NCI-H1694 (cell line): ENCODE measurements around the gene CHRNG.
"Not testable (repeated sequence)": the region's sequence is repeated elsewhere in the genome, so short reads cannot be mapped to it uniquely, and the experiment has no call there.

ENCODE experiments used
- DNase-seq: peaks from one replicate; lab custom pipeline; 2025; lab: John Stamatoyannopoulos, UW

Gene CHRNG

GRCh38 chr2:232545511-232546375, 6.3 kb downstream of the CHRNG start:
- no peak for DNase-seq

DNA sequence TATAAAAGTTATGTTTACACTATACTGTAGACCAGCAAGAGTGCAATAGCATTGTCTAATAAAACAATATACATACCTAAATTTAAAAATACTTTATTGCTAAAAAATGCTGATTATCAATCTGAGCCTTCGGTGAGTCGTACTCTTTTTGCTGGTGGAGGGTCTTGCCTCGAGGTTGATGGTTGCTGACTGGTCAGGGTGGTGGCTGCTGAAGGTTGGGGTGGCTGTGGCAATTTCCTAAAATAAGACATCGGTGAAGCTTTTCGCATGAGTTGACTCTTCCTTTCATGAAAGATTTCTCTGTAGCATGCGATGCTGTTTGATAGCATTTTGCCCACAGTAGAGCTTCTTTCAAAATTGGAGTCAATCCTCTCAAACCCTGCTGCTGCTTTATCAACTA, 8.5 kb downstream of the CHRNG start:
- DNase-seq: no peak

DNA sequence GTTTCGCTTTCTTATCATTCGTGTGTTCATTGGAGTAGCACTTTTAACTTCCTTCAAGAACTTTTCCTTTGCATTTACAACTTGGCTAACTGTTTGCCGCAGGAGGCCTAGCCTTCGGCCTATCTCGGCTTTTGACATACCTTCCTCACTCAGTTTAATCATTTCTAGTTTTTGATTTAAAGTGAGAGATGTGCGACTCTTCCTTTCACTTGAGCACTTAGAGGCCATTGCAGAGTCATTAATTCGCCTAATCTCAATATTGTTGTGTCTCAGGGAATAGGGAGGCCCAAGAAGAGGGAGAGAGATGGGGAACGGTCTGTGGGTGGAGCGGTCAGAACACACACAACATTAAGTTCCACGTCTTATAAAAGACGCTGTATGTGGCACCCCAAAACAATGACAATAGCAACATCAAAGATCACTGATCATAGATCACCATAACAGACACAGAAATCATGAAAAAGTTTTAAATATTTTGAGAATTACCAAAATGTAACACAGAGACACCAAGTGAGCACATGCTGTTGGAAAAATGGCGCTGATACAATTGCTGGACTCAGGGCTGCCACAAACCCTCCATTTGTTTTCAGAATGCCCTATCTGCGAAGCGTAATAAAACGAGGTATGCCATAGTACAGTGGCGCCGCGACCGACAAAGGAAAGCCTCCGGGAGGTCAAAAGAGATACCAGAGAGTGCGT, 10.3 kb downstream of the CHRNG start:
- no peak for DNase-seq

DNA sequence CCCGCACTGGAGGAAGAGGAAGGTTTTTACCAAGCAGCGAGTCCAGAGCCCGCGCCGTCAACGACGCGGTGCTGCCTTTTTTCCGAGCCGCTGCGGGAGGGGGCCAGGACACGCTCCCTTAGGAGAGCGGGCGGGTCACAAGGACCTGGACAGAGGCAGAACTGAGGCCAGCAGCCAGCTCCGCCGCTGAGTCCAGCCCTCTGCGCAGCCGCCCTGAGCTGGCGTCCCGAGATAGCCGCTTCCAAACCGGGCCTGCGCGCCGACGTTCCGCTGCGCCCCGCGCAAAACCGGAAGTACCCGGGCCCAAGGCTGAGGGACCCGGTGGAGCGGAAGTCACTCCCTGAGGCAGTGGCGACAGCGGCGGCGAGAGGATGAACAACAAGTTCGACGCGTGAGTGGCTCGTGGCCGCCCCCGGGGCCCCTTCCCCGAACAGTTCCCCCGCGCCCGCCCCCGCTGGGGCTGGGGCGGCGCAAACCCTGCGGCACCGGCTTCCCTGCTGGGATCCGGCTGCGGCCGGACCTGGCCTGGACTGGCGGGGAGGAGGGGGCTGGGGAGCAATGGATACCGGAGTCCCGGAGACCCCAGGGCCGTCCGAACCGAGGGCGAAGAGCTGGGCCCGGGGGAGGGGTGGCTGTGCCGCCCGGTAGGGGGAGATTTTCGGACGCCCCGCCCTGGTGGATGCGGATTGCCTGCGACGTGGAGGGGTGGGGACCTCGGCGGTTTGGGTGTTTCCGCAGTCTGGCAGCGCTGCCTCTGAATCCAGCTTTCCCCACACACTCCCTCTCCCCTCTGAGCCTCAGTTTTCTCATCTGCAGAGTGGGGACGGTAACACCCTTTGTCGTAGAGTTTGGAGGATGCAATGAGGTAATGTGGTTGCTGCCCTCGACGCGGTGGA, 11.1 kb downstream of the CHRNG start, which contains the start of the genes EIF4E2 and TIGD1:
EIF4E2 (plus strand) TSS at position 336 of the 896 bp plus-strand sequence; CDS start at position 372, 36 bp downstream.
TIGD1 (minus strand) TSS at position 204 of the 896 bp plus-strand sequence. CDS start 675 bp downstream, outside the sequence.
- peak; percentile 79 for DNase-seq

- no peak for DNase-seq
Measured at GRCh38 chr2:232551250-232551638, 11.8 kb downstream of the CHRNG start.

DNA sequence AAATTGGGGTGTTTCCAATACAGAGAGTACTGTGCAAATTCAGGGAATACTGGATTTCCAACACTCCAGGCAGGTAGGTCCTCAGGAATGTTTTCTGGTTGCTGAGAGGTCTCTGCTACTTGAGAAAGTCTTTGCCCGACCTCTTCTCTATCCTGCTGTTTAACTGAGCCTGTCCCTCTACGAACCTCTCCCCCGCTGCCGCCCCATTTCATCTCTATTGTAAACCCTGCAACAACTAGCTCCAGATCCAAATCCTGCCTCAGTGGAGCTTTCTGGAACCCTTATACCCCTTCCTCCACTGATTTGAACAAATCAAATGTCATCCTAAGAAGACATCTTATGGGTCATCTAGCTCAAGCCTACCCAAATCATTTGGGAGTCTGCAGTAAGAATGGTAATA, 12.3 kb downstream of the CHRNG start:
- no peak for DNase-seq

- no peak for DNase-seq
Measured at GRCh38 chr2:232556426-232556825, 16.9 kb downstream of the CHRNG start.

GRCh38 chr2:232562515-232563151, 23.1 kb downstream of the CHRNG start:
- DNase-seq: no peak

- no peak for DNase-seq
Measured at GRCh38 chr2:232563580-232563979, 24.1 kb downstream of the CHRNG start.

DNA sequence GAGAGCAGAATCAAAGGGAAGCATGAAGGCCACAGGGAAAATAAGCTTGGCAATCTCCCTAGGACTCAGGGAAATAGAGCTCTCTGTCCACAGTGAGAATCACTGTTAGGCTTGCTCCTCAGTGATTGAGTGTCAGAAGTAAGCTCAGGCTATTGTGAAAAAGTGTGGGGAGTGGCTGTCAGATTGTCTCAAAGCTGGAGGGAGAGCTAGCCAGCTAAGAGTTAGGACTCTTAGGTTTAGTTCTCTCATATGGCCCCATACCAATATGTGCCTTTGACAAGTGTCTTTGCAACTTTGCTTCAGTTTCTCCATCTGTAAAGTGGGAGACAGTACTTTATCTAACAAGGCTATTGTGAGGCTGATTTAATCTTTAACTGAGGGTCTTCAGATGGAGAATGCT, 28.2 kb downstream of the CHRNG start:
- no peak for DNase-seq

GRCh38 chr2:232568161-232568560, 28.7 kb downstream of the CHRNG start:
- DNase-seq: no peak

DNA sequence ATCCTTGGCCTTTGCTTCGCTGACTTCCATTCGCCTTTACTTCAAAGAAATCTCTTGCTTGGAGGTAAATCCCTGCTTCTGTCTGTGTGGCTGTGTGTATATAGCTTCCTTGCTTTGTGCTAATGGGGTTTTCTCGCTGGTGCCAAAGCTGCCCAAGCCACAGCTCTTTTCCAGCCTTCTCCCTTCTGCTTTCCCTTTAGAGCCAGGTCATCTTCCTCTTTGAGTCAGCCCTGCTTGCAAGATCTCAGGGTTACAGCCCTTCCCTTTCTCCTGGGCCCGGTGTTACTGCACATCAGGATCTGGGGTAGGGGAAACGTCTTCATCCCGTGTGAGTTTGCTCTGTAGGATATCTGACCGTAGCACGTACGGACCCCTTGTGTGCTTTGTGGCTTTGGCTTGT, 30.0 kb downstream of the CHRNG start:
- DNase-seq: no peak

- DNase-seq: not testable (repeated sequence)
Measured at GRCh38 chr2:232570481-232570880, 31.0 kb downstream of the CHRNG start.

GRCh38 chr2:232571026-232571474, 31.6 kb downstream of the CHRNG start:
- DNase-seq: no peak

- DNase-seq: no peak
Measured at GRCh38 chr2:232573042-232573441, 33.5 kb downstream of the CHRNG start.

DNA sequence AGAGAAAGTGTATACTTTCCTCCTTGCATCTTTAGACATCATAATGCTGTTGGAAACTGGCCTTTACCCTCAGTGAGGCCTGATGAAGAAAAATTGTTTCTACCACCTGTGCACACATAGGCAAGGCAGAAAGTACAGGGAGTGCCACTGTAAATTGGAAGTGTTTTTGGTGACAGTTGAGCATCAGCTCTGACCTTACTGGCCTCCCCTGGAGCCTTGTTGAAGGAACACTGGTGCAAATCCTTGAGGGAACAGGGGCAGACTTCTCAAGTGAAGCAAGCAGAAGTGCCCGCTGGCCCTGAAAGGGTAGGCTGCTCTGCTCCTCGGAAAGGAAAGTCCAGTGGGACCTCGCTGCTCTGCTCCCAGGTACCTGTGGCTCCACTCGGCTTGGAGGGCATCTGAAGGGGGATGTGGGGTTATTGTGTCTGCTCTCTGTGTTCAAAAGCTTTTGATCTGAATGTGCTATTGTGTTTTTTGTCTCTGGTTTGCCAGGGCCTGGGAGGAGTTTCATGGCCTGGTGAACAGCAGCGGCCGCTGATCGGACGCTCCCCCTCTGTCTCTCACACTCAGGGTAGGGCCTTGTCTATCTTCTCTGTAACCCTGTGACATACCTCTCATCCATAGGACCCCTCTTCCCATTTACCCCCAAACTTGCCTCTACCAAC, 34.4 kb downstream of the CHRNG start:
- DNase-seq: no peak

- DNase-seq: no peak
Measured at GRCh38 chr2:232574674-232575403, 35.3 kb downstream of the CHRNG start.

- DNase-seq: no peak
Measured at GRCh38 chr2:232575404-232575746, 35.9 kb downstream of the CHRNG start.

- no peak for DNase-seq
Measured at GRCh38 chr2:232576995-232577394, 37.5 kb downstream of the CHRNG start.

DNA sequence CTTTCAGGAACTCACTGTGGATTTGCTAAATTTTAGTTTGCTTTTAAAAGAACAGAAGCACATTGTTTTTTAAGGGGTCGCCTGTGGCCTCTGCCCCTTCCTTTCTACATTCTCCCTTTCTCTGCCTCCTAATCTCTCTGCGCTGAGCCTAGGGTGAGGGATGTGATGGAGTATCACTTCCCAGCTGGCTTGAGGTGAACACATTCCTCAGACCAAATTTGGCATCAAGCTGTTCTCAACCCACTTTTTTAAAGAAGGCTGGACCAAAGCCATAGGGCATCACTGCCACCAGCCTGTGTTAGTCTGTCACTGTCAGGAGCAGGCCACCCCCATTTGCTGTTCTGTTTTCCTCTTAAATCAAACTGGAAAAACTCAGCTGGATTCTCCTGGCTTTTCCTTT, 38.3 kb downstream of the CHRNG start:
- DNase-seq: no peak
